ENCODE data around the gene IMMP2L. TPM values are rescaled to one million over a fixed set of nuclear protein-coding genes. Genes with fewer than 3 reads are reported as not detected.
"Not testable (repeated sequence)": the region's sequence is repeated elsewhere in the genome, so short reads cannot be mapped to it uniquely, and the experiment has no call there.

IMMP2L gene
- polyA plus RNA-seq, 1 donor (not counting 4 experiments of a cell fraction or from before 2014, with no cell fraction given) = 14.1 TPM

- no peak overlapping the region for H3K27ac ChIP-seq (ENCODE audit: control insufficient read depth, insufficient read depth, low read length)
- TF ChIP-seq, protein P1, sequence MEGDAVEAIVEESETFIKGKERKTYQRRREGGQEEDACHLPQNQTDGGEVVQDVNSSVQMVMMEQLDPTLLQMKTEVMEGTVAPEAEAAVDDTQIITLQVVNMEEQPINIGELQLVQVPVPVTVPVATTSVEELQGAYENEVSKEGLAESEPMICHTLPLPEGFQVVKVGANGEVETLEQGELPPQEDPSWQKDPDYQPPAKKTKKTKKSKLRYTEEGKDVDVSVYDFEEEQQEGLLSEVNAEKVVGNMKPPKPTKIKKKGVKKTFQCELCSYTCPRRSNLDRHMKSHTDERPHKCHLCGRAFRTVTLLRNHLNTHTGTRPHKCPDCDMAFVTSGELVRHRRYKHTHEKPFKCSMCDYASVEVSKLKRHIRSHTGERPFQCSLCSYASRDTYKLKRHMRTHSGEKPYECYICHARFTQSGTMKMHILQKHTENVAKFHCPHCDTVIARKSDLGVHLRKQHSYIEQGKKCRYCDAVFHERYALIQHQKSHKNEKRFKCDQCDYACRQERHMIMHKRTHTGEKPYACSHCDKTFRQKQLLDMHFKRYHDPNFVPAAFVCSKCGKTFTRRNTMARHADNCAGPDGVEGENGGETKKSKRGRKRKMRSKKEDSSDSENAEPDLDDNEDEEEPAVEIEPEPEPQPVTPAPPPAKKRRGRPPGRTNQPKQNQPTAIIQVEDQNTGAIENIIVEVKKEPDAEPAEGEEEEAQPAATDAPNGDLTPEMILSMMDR (optimal IDR thresholded peaks at IDR 0.05 in 1 of 3, IDR thresholded peaks at IDR 0.05 in 1 of 3, conservative IDR thresholded peaks at IDR 0.05 in 1 of 3; ENCODE audit: extremely low read depth in 1 of 3, insufficient read depth in 2 of 3, low read length in 3 of 3) = no peak
- TF ChIP-seq EZH2 (IDR thresholded peaks at IDR 0.05; ENCODE audit: low read length) = no peak
- H3K79me2 ChIP-seq (ENCODE audit: control insufficient read depth, insufficient read depth, low read length) = no peaks in the 10 kb centered on the region
- no peak overlapping the region for H3K9ac ChIP-seq (ENCODE audit: control insufficient read depth, extremely low read depth, insufficient read depth, low read length)
- H2AFZ ChIP-seq (ENCODE audit: control insufficient read depth, low read length) = no peak overlapping the region
- H3K4me3 ChIP-seq (ENCODE audit: control insufficient read depth in 2 of 3, extremely low read depth in 1 of 3, insufficient read depth in 2 of 3, low read depth in 1 of 3, low read length in 3 of 3) = no peak overlapping the region
- no peak overlapping the region for H3K4me2 ChIP-seq (ENCODE audit: control insufficient read depth, extremely low read depth, insufficient read depth, low read depth, low read length)
- dilution Hi-C loops (cut with MboI; ENCODE audit: extremely low pct_ligation_motif_present, low sequenced_read_pairs) = no loop called here
- no peaks in the 10 kb centered on the region for H3K36me3 ChIP-seq (ENCODE audit: control insufficient read depth in 2 of 2, extremely low read depth in 1 of 2, insufficient read depth in 2 of 2, low read length in 2 of 2)
- no peaks in the 10 kb centered on the region for H3K9me1 ChIP-seq (ENCODE audit: control insufficient read depth, extremely low read depth, insufficient read depth, low read length)
- H3K9me3 ChIP-seq (ENCODE audit: control insufficient read depth, low read depth, low read length) = no peaks in the 10 kb centered on the region
- no peaks in the 10 kb centered on the region for H3K4me1 ChIP-seq (ENCODE audit: control insufficient read depth, extremely low read depth, insufficient read depth, low read length)
- no peaks in the 10 kb centered on the region for H4K20me1 ChIP-seq (ENCODE audit: control insufficient read depth, extremely low read depth, insufficient read depth, low read length)
- no peak for DNase-seq (ENCODE audit: low read depth, low spot score)
- FAIRE-seq = no peak
- no peaks in the 10 kb centered on the region for H3K27me3 ChIP-seq (ENCODE audit: control insufficient read depth, extremely low read depth, insufficient read depth, low read length)
These were observed 24.6 kb upstream of the IMMP2L start for GRCh38 chr7:111586711-111587409.

GRCh38 chr7:111581784-111582488 is 19.6 kb upstream of the IMMP2L start:
- H3K4me2 ChIP-seq (ENCODE audit: control insufficient read depth, extremely low read depth, insufficient read depth, low read depth, low read length); dilution Hi-C loops (cut with MboI; ENCODE audit: extremely low pct_ligation_motif_present, low sequenced_read_pairs); H3K9me1 ChIP-seq (ENCODE audit: control insufficient read depth, extremely low read depth, insufficient read depth, low read length); H2AFZ ChIP-seq (ENCODE audit: control insufficient read depth, low read length); H3K79me2 ChIP-seq (ENCODE audit: control insufficient read depth, insufficient read depth, low read length); H3K9ac ChIP-seq (ENCODE audit: control insufficient read depth, extremely low read depth, insufficient read depth, low read length); H3K4me1 ChIP-seq (ENCODE audit: control insufficient read depth, extremely low read depth, insufficient read depth, low read length); H3K27ac ChIP-seq (ENCODE audit: control insufficient read depth, insufficient read depth, low read length); H3K4me3 ChIP-seq (ENCODE audit: control insufficient read depth in 2 of 3, extremely low read depth in 1 of 3, insufficient read depth in 2 of 3, low read depth in 1 of 3, low read length in 3 of 3); H3K27me3 ChIP-seq (ENCODE audit: control insufficient read depth, extremely low read depth, insufficient read depth, low read length); H3K36me3 ChIP-seq (ENCODE audit: control insufficient read depth in 2 of 2, extremely low read depth in 1 of 2, insufficient read depth in 2 of 2, low read length in 2 of 2); DNase-seq (ENCODE audit: low read depth, low spot score); H3K9me3 ChIP-seq (ENCODE audit: control insufficient read depth, low read depth, low read length); FAIRE-seq; H4K20me1 ChIP-seq (ENCODE audit: control insufficient read depth, extremely low read depth, insufficient read depth, low read length): not testable (repeated sequence)

GRCh38 chr7:111581207-111581606 is 18.9 kb upstream of the IMMP2L start:
- H3K27ac ChIP-seq (ENCODE audit: control insufficient read depth, insufficient read depth, low read length); H3K79me2 ChIP-seq (ENCODE audit: control insufficient read depth, insufficient read depth, low read length); H3K9me1 ChIP-seq (ENCODE audit: control insufficient read depth, extremely low read depth, insufficient read depth, low read length); H3K4me2 ChIP-seq (ENCODE audit: control insufficient read depth, extremely low read depth, insufficient read depth, low read depth, low read length); H3K36me3 ChIP-seq (ENCODE audit: control insufficient read depth in 2 of 2, extremely low read depth in 1 of 2, insufficient read depth in 2 of 2, low read length in 2 of 2); DNase-seq (ENCODE audit: low read depth, low spot score); H3K9me3 ChIP-seq (ENCODE audit: control insufficient read depth, low read depth, low read length); H4K20me1 ChIP-seq (ENCODE audit: control insufficient read depth, extremely low read depth, insufficient read depth, low read length); H3K4me3 ChIP-seq (ENCODE audit: control insufficient read depth in 2 of 3, extremely low read depth in 1 of 3, insufficient read depth in 2 of 3, low read depth in 1 of 3, low read length in 3 of 3); H3K9ac ChIP-seq (ENCODE audit: control insufficient read depth, extremely low read depth, insufficient read depth, low read length); H2AFZ ChIP-seq (ENCODE audit: control insufficient read depth, low read length); H3K4me1 ChIP-seq (ENCODE audit: control insufficient read depth, extremely low read depth, insufficient read depth, low read length); H3K27me3 ChIP-seq (ENCODE audit: control insufficient read depth, extremely low read depth, insufficient read depth, low read length); FAIRE-seq; dilution Hi-C loops (cut with MboI; ENCODE audit: extremely low pct_ligation_motif_present, low sequenced_read_pairs): not testable (repeated sequence)

Measured in keratinocyte (primary cell).